Upper lobe of left lung (tissue), 4 donors: ENCODE results near the gene CHP2.

Experiments used
- EP300 ChIP-seq, 4 donors: sonication (generic); formaldehyde crosslinking; IDR thresholded peaks; one replicate each; pipeline ENCODE4 v1.5.1; 2017; ENCODE audit warnings: antibody characterized with exemption in 4 of 4, control low read depth in 2 of 4
- POLR2A ChIP-seq, 4 donors: fragments of 450-650 bp; IDR thresholded peaks; one replicate each; pipeline ENCODE4 v1.5.1; 2016 to 2017; ENCODE audit warnings: antibody characterized with exemption in 4 of 4, mild to moderate bottlenecking in 2 of 4
- TF ChIP-seq, protein P1 (sequence below), 6 experiments: fragments of 450-650 bp in 4 of 6; fragments of 200-600 bp in 2 of 6; sonication (generic) in 2 of 6; IDR thresholded peaks; one replicate each; pipeline ENCODE4 v1.5.1; 2016 to 2019; ENCODE audit warnings: antibody characterized with exemption in 6 of 6

DNA sequence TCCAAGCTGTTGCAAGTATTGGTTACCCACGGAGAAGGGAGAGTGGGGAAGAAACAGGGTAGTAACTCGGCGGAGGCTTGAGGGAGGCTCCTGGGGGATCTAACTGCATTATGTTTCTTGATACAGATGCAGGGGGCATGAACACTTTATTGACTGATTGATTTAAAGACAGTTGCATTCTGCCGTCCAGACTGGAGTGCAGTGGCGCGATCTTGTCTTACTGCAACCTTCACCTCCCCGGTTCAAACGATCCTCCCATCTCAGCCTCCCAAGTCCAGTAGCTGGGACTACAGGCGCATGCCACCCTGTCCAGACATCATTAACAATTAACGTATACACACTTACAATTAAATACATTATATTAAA lies 26.7 kb upstream of the CHP2 start:
- TF ChIP-seq, protein P1, sequence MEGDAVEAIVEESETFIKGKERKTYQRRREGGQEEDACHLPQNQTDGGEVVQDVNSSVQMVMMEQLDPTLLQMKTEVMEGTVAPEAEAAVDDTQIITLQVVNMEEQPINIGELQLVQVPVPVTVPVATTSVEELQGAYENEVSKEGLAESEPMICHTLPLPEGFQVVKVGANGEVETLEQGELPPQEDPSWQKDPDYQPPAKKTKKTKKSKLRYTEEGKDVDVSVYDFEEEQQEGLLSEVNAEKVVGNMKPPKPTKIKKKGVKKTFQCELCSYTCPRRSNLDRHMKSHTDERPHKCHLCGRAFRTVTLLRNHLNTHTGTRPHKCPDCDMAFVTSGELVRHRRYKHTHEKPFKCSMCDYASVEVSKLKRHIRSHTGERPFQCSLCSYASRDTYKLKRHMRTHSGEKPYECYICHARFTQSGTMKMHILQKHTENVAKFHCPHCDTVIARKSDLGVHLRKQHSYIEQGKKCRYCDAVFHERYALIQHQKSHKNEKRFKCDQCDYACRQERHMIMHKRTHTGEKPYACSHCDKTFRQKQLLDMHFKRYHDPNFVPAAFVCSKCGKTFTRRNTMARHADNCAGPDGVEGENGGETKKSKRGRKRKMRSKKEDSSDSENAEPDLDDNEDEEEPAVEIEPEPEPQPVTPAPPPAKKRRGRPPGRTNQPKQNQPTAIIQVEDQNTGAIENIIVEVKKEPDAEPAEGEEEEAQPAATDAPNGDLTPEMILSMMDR (IDR thresholded peaks at IDR 0.05), result no peak
- no peak for TF ChIP-seq EP300 (IDR thresholded peaks at IDR 0.05)
- TF ChIP-seq POLR2A (IDR thresholded peaks at IDR 0.05), result no peak
